GM18868 (cell line): ENCODE measurements around the gene ANGPTL5.
"Not testable (repeated sequence)": the region's sequence is repeated elsewhere in the genome, so short reads cannot be mapped to it uniquely, and the experiment has no call there.

Experiments
- ATAC-seq: cut with Tn5 transposase; IDR thresholded peaks from one replicate; pipeline ENCODE4 v1.9.1; 2021; ENCODE audit warnings: mild to moderate bottlenecking, moderate library complexity; ENCODE audit not compliant: unreplicated experiment

ANGPTL5 gene

DNA sequence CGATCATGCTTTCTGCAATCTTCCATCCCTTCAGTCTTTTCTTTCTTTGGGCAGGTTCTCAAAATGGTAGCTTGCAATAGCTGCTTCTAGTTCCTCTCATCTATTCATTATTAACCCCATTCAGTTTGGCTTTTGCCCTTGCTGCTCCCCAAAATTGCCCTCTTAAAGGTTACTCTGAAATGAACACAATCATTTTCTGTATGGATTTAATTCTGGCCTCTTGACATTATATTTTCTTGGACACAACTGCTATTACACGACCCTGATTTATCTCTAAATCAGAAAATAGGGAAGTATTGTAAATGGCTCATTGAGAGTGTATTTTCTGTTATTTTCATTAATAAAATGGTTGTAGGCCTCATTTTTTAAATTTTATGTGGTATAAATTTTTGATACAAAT lies at the start of gene ANGPTL5:
Gene ANGPTL5, minus strand, starts transcription at position 101 of the 400 bp plus-strand sequence. CDS start 8,613 bp downstream, outside the sequence.
- ATAC-seq, result no peak

DNA sequence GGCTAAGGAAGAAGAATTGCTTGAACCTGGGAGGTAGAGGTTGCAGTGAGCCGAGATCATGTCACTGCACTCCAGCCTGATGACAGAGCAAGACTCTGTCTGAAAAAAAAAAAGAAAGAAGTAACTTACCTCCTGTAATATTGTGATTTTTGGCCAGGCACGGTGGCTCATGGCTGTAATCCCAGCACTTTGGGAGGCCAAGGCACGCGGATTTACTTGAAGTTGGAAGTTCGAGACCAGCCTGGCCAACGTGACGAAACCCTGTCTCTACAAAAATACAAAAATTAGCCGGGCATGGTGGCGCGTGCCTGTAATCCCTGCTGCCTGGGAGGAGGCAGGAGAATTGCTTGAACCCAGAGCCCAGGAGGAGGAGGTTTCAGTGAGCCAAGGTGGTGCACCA lies 47.9 kb upstream of the ANGPTL5 start:
- ATAC-seq, result not testable (repeated sequence)

- no peak for ATAC-seq
Measured at GRCh38 chr11:101960231-101960630, 43.9 kb upstream of the ANGPTL5 start.

- ATAC-seq, result no peak
Measured at GRCh38 chr11:101955701-101956100, 39.4 kb upstream of the ANGPTL5 start.

DNA sequence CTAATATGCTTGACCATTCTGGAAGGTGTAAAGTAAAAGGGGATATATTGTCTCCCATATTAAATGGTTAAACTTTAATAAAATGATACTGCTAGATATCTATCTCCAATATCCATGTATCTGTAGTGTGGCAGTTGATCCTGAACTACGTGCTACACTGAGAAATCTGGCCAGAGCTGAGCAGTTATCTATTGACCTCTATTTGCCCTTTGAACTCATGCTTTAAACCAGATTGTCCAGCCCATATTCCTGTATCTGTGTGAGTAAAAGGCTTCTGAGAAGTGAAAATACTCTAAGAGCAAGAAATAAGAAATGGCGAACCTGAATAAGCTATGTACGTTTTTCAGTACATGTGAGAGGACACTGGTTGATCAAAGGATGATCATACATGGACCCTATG lies 39.0 kb upstream of the ANGPTL5 start:
- ATAC-seq, result no peak

- ATAC-seq, result no peak
Measured at GRCh38 chr11:101949680-101950220, 33.4 kb upstream of the ANGPTL5 start.

DNA sequence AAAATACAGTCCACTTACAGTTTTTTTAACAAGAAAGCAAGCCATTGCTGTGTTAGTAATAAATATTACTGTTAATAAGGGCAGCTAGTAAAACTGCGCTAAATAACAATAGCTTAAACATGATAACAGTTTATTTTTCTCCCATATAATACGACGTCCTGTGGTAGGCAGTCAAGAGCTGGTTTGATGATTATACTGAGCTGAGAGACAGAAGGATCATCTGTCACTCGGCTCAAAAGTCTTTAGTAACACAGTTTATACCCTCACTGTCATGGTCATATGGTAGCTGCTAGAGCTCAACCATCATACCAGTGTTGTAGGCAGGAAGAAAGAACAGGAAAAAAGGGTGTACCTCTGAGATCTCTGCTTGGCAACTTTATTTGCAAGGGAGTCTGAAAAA lies 29.1 kb upstream of the ANGPTL5 start:
- ATAC-seq, result no peak

GRCh38 chr11:101944923-101945322 lies 28.6 kb upstream of the ANGPTL5 start:
- no peak for ATAC-seq

GRCh38 chr11:101940901-101941520 lies 24.7 kb upstream of the ANGPTL5 start:
- ATAC-seq, result no peak

- ATAC-seq, result no peak
Measured at GRCh38 chr11:101931692-101932091, 15.4 kb upstream of the ANGPTL5 start.

DNA sequence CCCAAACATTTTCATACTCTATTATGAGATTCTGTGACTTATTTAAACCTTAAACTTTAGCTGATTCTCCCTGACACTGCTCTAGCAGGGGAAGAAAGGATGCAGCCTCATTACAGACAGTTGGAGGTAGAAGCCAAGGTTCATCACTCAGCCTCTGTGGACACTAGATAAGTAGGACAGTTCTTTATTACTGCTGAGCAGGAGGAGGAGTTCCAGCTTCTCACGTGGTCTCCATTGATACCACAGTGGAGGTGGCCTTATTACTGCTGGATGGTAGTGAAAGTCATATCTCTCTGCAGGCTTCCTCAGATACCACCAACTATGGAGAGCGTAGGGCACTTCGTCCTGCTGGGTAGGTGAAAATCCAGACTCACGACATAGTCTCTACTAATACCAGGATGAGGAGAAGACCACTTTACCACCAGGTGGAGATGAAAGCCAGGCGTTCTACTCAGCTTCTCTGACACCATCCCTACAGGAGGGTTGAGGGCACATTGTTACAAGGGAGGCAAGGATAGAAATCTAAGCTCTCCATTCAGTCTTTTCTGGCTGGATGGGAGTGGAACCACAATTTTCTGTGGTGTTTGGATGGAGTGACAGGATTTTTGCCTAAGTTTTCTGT lies 13.1 kb upstream of the ANGPTL5 start:
- ATAC-seq, result no peak

DNA sequence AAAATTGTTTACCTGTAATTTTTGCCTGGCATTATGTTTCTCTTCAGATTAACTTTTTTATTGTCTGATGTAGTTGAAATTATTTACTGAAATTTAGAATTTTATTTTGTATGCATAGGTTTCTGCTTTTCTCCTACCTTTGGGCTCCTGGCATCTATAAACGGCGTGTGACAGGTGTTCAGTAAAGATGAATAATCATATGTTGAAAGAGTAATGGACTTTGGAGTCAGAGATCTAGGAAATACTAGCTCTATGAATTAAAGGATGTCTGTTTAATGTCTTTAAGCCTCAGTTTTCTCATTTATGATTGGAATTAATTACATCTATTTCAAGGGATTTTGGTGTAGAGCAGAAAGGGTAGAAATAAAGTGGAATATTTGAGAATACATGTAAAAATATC lies 7.2 kb upstream of the ANGPTL5 start:
- ATAC-seq, result no peak

DNA sequence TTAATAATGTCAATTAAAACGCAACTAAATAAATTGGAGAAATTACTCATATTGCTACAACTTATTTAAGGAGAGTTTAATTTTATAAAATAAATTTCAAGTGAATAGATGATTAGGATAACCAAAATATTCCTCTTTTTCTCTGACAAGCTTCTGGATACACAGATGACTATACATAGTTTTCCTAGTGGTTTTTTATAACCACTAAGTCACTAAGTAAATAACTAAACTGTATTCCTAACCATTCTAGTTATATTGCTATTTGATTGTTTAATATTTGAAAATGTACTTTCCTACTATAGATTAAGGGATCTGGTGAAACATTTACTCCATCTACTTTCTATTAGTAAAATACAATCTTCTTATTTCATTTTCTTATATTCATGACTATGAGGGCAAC lies 4.7 kb upstream of the ANGPTL5 start:
- ATAC-seq, result no peak

DNA sequence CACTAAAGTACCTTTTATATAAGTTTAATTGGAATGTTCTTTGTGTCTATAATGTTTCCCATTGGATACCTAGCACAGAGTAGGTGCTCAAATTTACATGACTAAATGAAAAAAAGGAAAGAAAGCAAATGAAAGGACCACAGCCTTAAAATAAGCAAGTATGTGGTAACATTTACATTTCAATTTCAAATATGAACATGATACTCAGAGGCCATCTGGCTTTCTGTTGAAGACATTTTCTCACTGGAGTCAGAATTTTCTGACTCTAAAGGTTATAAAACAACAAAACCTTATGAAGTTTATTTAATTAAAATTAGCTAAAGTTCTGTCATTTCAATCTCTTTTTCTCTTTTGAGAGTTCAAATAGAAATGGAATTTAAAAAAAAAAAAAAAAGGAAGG lies 904 bp upstream of the ANGPTL5 start:
- ATAC-seq, result no peak

GRCh38 chr11:101915791-101916291 lies 481 bp downstream of the ANGPTL5 start:
- ATAC-seq, result peak; percentile 42

DNA sequence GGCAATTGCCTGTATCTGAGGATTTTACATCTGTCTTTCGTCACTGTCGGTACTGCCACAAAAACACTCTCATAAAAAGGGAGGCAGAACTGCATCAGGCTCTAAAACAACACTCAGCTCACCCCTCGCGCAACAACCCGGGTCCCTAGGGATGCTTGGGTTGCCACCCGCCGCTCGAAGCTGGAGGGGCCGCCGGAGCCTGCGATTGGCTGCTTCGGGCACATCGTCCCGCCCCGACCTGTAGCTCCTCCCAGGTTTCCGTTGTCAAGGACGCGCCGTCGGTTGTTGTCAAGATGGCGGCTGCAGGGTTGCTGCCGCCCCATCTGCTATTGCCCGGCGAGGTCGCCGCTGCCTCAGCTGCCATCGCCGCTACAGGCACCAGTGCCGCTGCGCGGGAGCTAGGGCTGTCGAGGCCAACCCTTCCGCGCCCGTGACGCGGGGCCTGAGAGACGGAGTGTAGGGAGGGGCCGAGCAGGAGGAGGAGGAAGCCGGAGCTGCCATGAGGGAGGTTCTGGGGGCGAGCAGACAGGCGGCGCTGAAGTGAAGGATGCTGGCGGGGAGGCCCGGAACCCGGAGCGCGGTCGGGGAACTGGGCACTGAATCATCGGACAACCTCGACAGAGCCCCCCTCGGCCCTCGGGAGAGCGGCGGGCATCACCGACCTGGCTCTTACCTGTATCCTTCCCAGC lies 1.4 kb downstream of the ANGPTL5 start, which contains the start of gene CEP126:
Gene CEP126, plus strand, starts transcription at position 273 of the 689 bp plus-strand sequence. Its CDS starts 275 bp downstream, at position 548.
- ATAC-seq, result peak; percentile 99

- no peak for ATAC-seq
Measured at GRCh38 chr11:101914341-101914737, 2.0 kb downstream of the ANGPTL5 start.

- no peak for ATAC-seq
Measured at GRCh38 chr11:101913656-101914055, 2.7 kb downstream of the ANGPTL5 start.

DNA sequence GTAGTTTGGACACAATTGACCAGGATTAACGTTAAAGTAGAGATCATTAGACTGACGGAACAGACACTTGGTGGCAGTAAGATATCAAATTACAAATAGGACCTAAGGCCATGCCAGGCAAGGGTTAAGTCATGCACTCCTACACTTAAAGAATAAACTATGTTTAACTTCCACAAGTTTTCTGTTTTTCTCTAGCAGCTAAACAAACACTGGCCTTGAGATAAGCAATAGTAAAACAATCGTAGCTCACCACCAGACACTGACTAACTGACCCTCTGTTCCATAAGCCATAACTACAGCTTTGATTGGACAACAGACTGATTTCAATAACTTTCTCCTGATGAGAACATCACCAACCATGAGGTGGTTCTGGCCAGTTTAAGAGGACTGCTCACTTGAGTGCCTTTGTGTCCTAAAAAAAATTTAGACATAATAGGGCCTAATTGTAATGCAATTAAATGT lies 3.5 kb downstream of the ANGPTL5 start:
- ATAC-seq, result no peak

- no peak for ATAC-seq
Measured at GRCh38 chr11:101909087-101909486, 7.2 kb downstream of the ANGPTL5 start.

DNA sequence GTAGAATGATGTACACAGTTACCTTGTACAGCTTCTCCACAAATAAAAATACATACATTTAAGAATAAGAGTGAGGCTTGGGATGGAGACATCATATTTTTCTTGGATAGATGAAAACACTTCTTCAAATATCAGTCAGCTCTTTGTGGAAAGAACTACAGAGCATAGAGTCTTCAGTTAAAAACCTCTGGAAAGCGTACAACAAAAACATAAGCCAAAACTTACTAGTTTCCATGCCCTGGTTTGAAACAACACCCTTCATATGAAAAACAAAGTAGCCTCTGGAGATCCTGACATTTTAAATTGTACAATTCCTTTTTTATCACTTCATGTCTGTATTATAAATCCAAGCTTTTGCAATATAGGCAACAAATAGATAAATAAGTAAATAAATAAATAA lies 8.5 kb downstream of the ANGPTL5 start:
- ATAC-seq, result no peak
